HepG2 (cell line): Measurements from ENCODE around the gene VPS13D. TPM values are rescaled to one million over a fixed set of nuclear protein-coding genes. Genes with fewer than 3 reads are reported as not detected.
A peak's percentile ranks its signal among the peaks of the same experiment; 100 is the strongest.

ENCODE experiments used
- DNMT3B ChIP-seq: conservative IDR thresholded peaks from 2 replicates; pipeline ENCODE4 v1.6.1; 2016; ENCODE audit warnings: missing biosample characterization, control low read depth
- EP300 ChIP-seq, 3 experiments: sonication (generic) in 1 of 3; formaldehyde crosslinking in 1 of 3; IDR thresholded peaks; 2 replicates each; pipeline versions ENCODE4 v1.5.1 to v1.6.1; 2011 to 2020; ENCODE audit warnings: low read depth in 2 of 3, low read length in 2 of 3, borderline replicate concordance in 1 of 3, improper control_type of control experiment in 1 of 3, mild to moderate bottlenecking in 1 of 3, missing genetic modification reagents in 1 of 3, moderate library complexity in 1 of 3
- FOSL2 ChIP-seq: sonication (generic); formaldehyde crosslinking; IDR thresholded peaks from 2 replicates; pipeline ENCODE4 v1.4.0; 2020; ENCODE audit warnings: missing genetic modification reagents
- HCFC1 ChIP-seq: fragments of 150-350 bp; IDR thresholded peaks from 2 replicates; pipeline ENCODE4 v1.6.1; 2014; ENCODE audit warnings: low read depth, low read length
- MED1 ChIP-seq: sonication (generic); formaldehyde crosslinking; IDR thresholded peaks from 2 replicates; pipeline ENCODE4 v1.4.0; 2020; ENCODE audit warnings: missing genetic modification reagents
- NR1H2 ChIP-seq: sonication (generic); formaldehyde crosslinking; IDR thresholded peaks from 2 replicates; pipeline ENCODE4 v1.8.1; 2022; ENCODE audit warnings: low read depth, missing genetic modification reagents, borderline replicate concordance
- RARA ChIP-seq: IDR thresholded peaks from 2 replicates; pipeline ENCODE4 v1.6.1; 2016; ENCODE audit warnings: missing genetic modification reagents, missing compliant biosample characterization
- RXRA ChIP-seq: sonication (generic); formaldehyde crosslinking; IDR thresholded peaks from 2 replicates; pipeline ENCODE4 v1.5.1; 2020; ENCODE audit warnings: missing genetic modification reagents
- SAP130 ChIP-seq: IDR thresholded peaks from 2 replicates; pipeline ENCODE4 v1.6.1; 2016; ENCODE audit warnings: low read depth
- SRY ChIP-seq: sonication (generic); formaldehyde crosslinking; IDR thresholded peaks from 2 replicates; pipeline ENCODE4 v1.8.0; 2022; ENCODE audit warnings: mild to moderate bottlenecking, missing genetic modification reagents
- TP53 ChIP-seq: sonication (generic); formaldehyde crosslinking; conservative IDR thresholded peaks from 2 replicates; pipeline ENCODE4 v1.4.0; 2020; ENCODE audit warnings: missing genetic modification reagents
- YY1 ChIP-seq: IDR thresholded peaks from 2 replicates; pipeline ENCODE4 v1.6.1; 2011; ENCODE audit warnings: low read length, low read depth, moderate library complexity, mild to moderate bottlenecking; ENCODE audit not compliant: insufficient read depth, insufficient replicate concordance
- ZBTB7B ChIP-seq: sonication (generic); formaldehyde crosslinking; IDR thresholded peaks from 2 replicates; pipeline ENCODE4 v1.4.0; 2020; ENCODE audit warnings: missing genetic modification reagents
- ZNF160 ChIP-seq: sonication (generic); formaldehyde crosslinking; IDR thresholded peaks from 2 replicates; pipeline ENCODE4 v1.8.0; 2022; ENCODE audit warnings: mild to moderate bottlenecking, inconsistent platforms, missing genetic modification reagents
- ZNF772 ChIP-seq: sonication (generic); formaldehyde crosslinking; IDR thresholded peaks from 2 replicates; pipeline ENCODE4 v1.5.0; 2020; ENCODE audit warnings: mild to moderate bottlenecking, missing genetic modification reagents
- ZNF841 ChIP-seq: sonication (generic); formaldehyde crosslinking; IDR thresholded peaks from 2 replicates; pipeline ENCODE4 v1.8.1; 2023; ENCODE audit warnings: missing genetic modification reagents, borderline replicate concordance
- polyA plus RNA-seq, 8 experiments: library from polyadenylated mRNA; depleted of rRNA in 3 of 8; stranded (reverse) in 7 of 8; unstranded in 1 of 8; fragments of >200 nt; fragmentation: Illumina TruSeq in 4 of 8; extraction: Trizol in 4 of 8; gene quantifications; 2 replicates each; pipeline versions ENCODE4 v1.2.1 to v1.2.3, GENCODE V29; 2011 to 2016; ENCODE audit warnings: low read depth in 4 of 8, missing spikeins in 1 of 8, mixed read lengths in 1 of 8; ENCODE audit not compliant: insufficient read depth in 1 of 8
- total RNA-seq, 5 experiments: library from RNA; depleted of rRNA; stranded (reverse); fragments of >200 nt; fragmentation: Illumina TruSeq; extraction: Trizol; gene quantifications; 2 replicates each; pipeline ENCODE4 v1.2.3, GENCODE V29; 2016; ENCODE audit warnings: low read depth in 1 of 5
- TF ChIP-seq, protein P1 (sequence below): IDR thresholded peaks from 2 replicates; pipeline ENCODE4 v1.6.1; 2016
- TF ChIP-seq, protein P2 (sequence below): sonication (generic); formaldehyde crosslinking; IDR thresholded peaks from 2 replicates; pipeline ENCODE4 v1.4.0; 2020; ENCODE audit warnings: mild to moderate bottlenecking, low read depth, missing genetic modification reagents

The VPS13D gene
- total and polyA plus RNA-seq, 2 of the 13 experiments (the other 11 are each of a cell fraction or from before 2014, with no cell fraction given), result 8.6 to 13.9 TPM

- TF ChIP-seq, protein P1, sequence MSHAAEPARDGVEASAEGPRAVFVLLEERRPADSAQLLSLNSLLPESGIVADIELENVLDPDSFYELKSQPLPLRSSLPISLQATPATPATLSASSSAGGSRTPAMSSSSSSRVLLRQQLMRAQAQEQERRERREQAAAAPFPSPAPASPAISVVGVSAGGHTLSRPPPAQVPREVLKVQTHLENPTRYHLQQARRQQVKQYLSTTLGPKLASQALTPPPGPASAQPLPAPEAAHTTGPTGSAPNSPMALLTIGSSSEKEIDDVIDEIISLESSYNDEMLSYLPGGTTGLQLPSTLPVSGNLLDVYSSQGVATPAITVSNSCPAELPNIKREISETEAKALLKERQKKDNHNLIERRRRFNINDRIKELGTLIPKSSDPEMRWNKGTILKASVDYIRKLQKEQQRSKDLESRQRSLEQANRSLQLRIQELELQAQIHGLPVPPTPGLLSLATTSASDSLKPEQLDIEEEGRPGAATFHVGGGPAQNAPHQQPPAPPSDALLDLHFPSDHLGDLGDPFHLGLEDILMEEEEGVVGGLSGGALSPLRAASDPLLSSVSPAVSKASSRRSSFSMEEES (CRISPR knock-in tag), result peak; percentile 81
- no peak for TF ChIP-seq NR1H2 (CRISPR knock-in tag)
- TF ChIP-seq ZBTB7B (CRISPR knock-in tag), result no peak
- no peak for TF ChIP-seq RXRA (CRISPR knock-in tag)
- no peak for TF ChIP-seq ZNF772 (CRISPR knock-in tag)
- TF ChIP-seq ZNF160 (CRISPR knock-in tag), result no peak
- TF ChIP-seq, protein P2, sequence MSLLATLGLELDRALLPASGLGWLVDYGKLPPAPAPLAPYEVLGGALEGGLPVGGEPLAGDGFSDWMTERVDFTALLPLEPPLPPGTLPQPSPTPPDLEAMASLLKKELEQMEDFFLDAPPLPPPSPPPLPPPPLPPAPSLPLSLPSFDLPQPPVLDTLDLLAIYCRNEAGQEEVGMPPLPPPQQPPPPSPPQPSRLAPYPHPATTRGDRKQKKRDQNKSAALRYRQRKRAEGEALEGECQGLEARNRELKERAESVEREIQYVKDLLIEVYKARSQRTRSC (CRISPR knock-in tag), result no peak
- peak in 1 of 2 experiments; percentile 60; a peak in 1 of 4 replicates for TF ChIP-seq EP300 (IDR thresholded peaks at IDR 0.05; ENCODE audit: low read depth in 2 of 2, low read length in 2 of 2)
- TF ChIP-seq EP300 (CRISPR knock-in tag; IDR thresholded peaks at IDR 0.05; ENCODE audit: borderline replicate concordance), result no peak
- TF ChIP-seq TP53 (CRISPR knock-in tag), result no peak
- no peak for TF ChIP-seq ZNF841 (CRISPR knock-in tag)
- no peak for TF ChIP-seq HCFC1
- TF ChIP-seq SAP130 (CRISPR knock-in tag), result peak; percentile 26; the same call in 1 of the 2 replicates
- no peak for TF ChIP-seq SRY
- peak; percentile 62 for TF ChIP-seq RARA (CRISPR knock-in tag)
- peak; percentile 79 for TF ChIP-seq FOSL2
- peak; percentile 69 for TF ChIP-seq MED1 (CRISPR knock-in tag)
- no peak for TF ChIP-seq YY1
- TF ChIP-seq DNMT3B (CRISPR knock-in tag), result peak; percentile 24; the same call in 1 of the 2 replicates
These were observed 156.3 kb downstream of the VPS13D start (continued) for GRCh38 chr1:12386130-12386529.
